ENCODE data around the gene LRRC47.
A peak's percentile ranks its signal among the peaks of the same experiment; 100 is the strongest.

LRRC47 gene

GRCh38 chr1:3730543-3731247 is 65.6 kb downstream of the LRRC47 start:
- peak; percentile 88 for DNase-seq

DNA sequence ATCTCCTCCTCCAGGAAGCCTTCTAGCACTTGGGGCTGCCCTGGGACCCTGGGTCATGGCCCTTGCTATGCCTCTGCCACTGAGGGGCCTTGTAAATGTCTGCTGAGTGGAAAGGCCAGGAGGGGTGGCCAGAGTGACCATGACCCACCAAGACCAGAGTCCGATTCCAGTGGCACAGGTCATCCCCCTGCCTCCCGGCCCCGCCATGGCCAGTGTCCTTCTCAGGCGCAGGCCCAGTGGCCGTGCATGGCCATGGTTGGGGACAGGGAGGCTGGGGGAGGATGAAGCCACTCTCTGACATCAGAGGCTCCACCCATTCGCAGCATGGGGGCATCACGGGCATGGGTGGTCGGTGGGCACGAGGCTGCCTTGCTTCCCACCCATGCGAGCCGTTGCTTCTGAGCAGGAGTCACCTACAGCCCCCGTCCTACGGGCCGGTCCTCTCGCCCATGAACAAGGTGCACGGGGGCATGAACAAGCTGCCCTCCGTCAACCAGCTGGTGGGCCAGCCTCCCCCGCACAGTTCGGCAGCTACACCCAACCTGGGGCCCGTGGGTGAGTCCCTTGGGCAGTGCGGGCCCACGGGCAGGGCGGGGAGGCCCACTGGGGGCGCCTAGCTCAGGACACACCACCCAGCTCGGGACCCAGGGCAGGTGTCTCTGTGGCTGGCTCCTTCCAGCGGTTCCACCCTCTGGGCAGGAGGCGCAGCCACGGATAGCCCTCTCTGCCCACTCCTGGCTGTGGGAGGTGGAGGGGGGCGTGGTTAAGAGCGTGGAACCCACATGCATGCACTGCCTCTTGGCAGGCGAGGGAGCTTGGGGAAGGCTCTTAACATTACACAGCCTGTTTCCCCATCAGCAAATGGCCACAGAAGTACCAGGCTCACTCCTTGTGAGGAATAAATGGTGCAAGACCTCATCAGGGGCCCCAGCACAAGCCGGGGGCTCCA is 66.4 kb downstream of the LRRC47 start:
- peak; percentile 78 for DNase-seq

Data from RPMI8226 (cell line).